Stimulated activated CD8-positive, alpha-beta memory T cell treated with anti-CD3 and anti-CD28 coated beads, Interleukin-15, amount 100 ng/mL, for 1 hour (primary cell): ENCODE data around the gene HNRNPAB.
"Not testable (repeated sequence)": the region's sequence is repeated elsewhere in the genome, so short reads cannot be mapped to it uniquely, and the experiment has no call there.

Experiments used
- DNase-seq: peaks from one replicate; pipeline ENCODE4 v3.0.0-alpha.2; 2020; ENCODE audit warnings: low read depth

The HNRNPAB gene

GRCh38 chr5:178245389-178245788 is 41.1 kb downstream of the HNRNPAB start:
- no peak for DNase-seq

GRCh38 chr5:178246624-178247279 is 42.4 kb downstream of the HNRNPAB start:
- no peak for DNase-seq

GRCh38 chr5:178247481-178248456 is 43.4 kb downstream of the HNRNPAB start:
- no peak for DNase-seq

- DNase-seq, result no peak
Observed at GRCh38 chr5:178248750-178249149, 44.4 kb downstream of the HNRNPAB start.

GRCh38 chr5:178249191-178249989 is 45.1 kb downstream of the HNRNPAB start:
- DNase-seq, result no peak

GRCh38 chr5:178250263-178250662 is 45.9 kb downstream of the HNRNPAB start:
- no peak for DNase-seq

GRCh38 chr5:178252258-178252657 is 47.9 kb downstream of the HNRNPAB start:
- no peak for DNase-seq

GRCh38 chr5:178253632-178254031 is 49.3 kb downstream of the HNRNPAB start:
- DNase-seq, result not testable (repeated sequence)

- DNase-seq, result no peak
Observed at GRCh38 chr5:178256746-178257145, 52.4 kb downstream of the HNRNPAB start.

GRCh38 chr5:178257650-178258049 is 53.3 kb downstream of the HNRNPAB start:
- DNase-seq, result no peak

- no peak for DNase-seq
Observed at GRCh38 chr5:178259623-178260536, 55.5 kb downstream of the HNRNPAB start.
